Neural cell (in vitro differentiated cells): ENCODE data around the gene PTOV1.

Source experiments
- CTCF ChIP-seq: fragments of 450-650 bp; IDR thresholded peaks from 2 replicates; pipeline ENCODE4 v1.5.1; 2014; ENCODE audit warnings: antibody characterized with exemption, mild to moderate bottlenecking, moderate library complexity; ENCODE audit not compliant: poor library complexity, severe bottlenecking
- EP300 ChIP-seq: fragments of 450-650 bp; conservative IDR thresholded peaks from 2 replicates; pipeline ENCODE4 v1.6.1; 2014; ENCODE audit warnings: antibody characterized with exemption, mild to moderate bottlenecking, moderate library complexity; ENCODE audit not compliant: poor library complexity, severe bottlenecking
- EZH2 ChIP-seq: fragments of 200-600, 300-800 bp; shearing (Covaris generic), sonication (generic); IDR thresholded peaks from 2 replicates; pipeline ENCODE4 v1.6.1; 2014; ENCODE audit warnings: antibody characterized with exemption, low read length, borderline replicate concordance, mild to moderate bottlenecking; ENCODE audit not compliant: insufficient read depth, poor library complexity, severe bottlenecking
- MXI1 ChIP-seq: fragments of 450-650 bp; conservative IDR thresholded peaks from 2 replicates; pipeline ENCODE4 v1.6.1; 2014; ENCODE audit warnings: antibody characterized with exemption, mild to moderate bottlenecking; ENCODE audit not compliant: poor library complexity, severe bottlenecking
- POLR2AphosphoS5 ChIP-seq: IDR thresholded peaks from 2 replicates; pipeline ENCODE4 v1.6.1; 2012
- RAD21 ChIP-seq: fragments of 450-650 bp; conservative IDR thresholded peaks from 2 replicates; pipeline ENCODE4 v1.6.1; 2014; ENCODE audit warnings: antibody characterized with exemption, mild to moderate bottlenecking, moderate library complexity
- SMC3 ChIP-seq: fragments of 450-650 bp; conservative IDR thresholded peaks from 2 replicates; pipeline ENCODE4 v1.6.1; 2014; ENCODE audit warnings: antibody characterized with exemption, mild to moderate bottlenecking, moderate library complexity; ENCODE audit not compliant: poor library complexity
- TAF1 ChIP-seq: IDR thresholded peaks from 2 replicates; pipeline ENCODE4 v1.6.1; 2012; ENCODE audit warnings: low read depth
- TF ChIP-seq, protein P1 (sequence below): IDR thresholded peaks from 2 replicates; pipeline ENCODE4 v1.6.1; 2012; ENCODE audit warnings: borderline replicate concordance

- no peak for TF ChIP-seq CTCF
- TF ChIP-seq SMC3, result no peak
- no peak for TF ChIP-seq POLR2AphosphoS5
- TF ChIP-seq EP300, result no peak
- TF ChIP-seq MXI1, result no peak
- no peak for TF ChIP-seq RAD21
- TF ChIP-seq EZH2, result no peak
- TF ChIP-seq, protein P1, sequence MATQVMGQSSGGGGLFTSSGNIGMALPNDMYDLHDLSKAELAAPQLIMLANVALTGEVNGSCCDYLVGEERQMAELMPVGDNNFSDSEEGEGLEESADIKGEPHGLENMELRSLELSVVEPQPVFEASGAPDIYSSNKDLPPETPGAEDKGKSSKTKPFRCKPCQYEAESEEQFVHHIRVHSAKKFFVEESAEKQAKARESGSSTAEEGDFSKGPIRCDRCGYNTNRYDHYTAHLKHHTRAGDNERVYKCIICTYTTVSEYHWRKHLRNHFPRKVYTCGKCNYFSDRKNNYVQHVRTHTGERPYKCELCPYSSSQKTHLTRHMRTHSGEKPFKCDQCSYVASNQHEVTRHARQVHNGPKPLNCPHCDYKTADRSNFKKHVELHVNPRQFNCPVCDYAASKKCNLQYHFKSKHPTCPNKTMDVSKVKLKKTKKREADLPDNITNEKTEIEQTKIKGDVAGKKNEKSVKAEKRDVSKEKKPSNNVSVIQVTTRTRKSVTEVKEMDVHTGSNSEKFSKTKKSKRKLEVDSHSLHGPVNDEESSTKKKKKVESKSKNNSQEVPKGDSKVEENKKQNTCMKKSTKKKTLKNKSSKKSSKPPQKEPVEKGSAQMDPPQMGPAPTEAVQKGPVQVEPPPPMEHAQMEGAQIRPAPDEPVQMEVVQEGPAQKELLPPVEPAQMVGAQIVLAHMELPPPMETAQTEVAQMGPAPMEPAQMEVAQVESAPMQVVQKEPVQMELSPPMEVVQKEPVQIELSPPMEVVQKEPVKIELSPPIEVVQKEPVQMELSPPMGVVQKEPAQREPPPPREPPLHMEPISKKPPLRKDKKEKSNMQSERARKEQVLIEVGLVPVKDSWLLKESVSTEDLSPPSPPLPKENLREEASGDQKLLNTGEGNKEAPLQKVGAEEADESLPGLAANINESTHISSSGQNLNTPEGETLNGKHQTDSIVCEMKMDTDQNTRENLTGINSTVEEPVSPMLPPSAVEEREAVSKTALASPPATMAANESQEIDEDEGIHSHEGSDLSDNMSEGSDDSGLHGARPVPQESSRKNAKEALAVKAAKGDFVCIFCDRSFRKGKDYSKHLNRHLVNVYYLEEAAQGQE, result no peak
- TF ChIP-seq TAF1, result no peak
These were observed 47.5 kb upstream of the PTOV1 start for GRCh38 chr19:49803529-49803856.
